ENCODE measurements around the gene CRIM1. TPM values are rescaled to one million over a fixed set of nuclear protein-coding genes. Genes with fewer than 3 reads are reported as not detected.

CRIM1 gene
- total RNA-seq, 1 donor from 2014 or later = 273 TPM

- Histone ChIP-seq H3K9me3 (no peaks in the 10 kb centered on the region), H3K27ac (peak overlapping the region in 1 of 2 donors; percentile 3), H3K4me1 (no peaks in the 10 kb centered on the region), H3K27me3 (no peaks in the 10 kb centered on the region), H3K36me3 (peaks cover 5 to 6% of the 10 kb centered on the region in 2 donors), H3K4me3 (no peak overlapping the region)
- DNase-seq (ENCODE audit: low spot score in 2 of 2) = no peak
- intact Hi-C loops (cut with DNase I) = no loop called here
- TF ChIP-seq, protein P1, sequence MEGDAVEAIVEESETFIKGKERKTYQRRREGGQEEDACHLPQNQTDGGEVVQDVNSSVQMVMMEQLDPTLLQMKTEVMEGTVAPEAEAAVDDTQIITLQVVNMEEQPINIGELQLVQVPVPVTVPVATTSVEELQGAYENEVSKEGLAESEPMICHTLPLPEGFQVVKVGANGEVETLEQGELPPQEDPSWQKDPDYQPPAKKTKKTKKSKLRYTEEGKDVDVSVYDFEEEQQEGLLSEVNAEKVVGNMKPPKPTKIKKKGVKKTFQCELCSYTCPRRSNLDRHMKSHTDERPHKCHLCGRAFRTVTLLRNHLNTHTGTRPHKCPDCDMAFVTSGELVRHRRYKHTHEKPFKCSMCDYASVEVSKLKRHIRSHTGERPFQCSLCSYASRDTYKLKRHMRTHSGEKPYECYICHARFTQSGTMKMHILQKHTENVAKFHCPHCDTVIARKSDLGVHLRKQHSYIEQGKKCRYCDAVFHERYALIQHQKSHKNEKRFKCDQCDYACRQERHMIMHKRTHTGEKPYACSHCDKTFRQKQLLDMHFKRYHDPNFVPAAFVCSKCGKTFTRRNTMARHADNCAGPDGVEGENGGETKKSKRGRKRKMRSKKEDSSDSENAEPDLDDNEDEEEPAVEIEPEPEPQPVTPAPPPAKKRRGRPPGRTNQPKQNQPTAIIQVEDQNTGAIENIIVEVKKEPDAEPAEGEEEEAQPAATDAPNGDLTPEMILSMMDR (IDR thresholded peaks at IDR 0.05) = no peak
Measured at GRCh38 chr2:36569267-36569856, 213.8 kb downstream of the CRIM1 start.

GRCh38 chr2:36570416-36570815, 214.8 kb downstream of the CRIM1 start:
- H3K36me3 ChIP-seq = peaks cover 5 to 6% of the 10 kb centered on the region in 2 donors
- no peak overlapping the region for H3K4me3 ChIP-seq
- no peaks in the 10 kb centered on the region for H3K4me1 ChIP-seq
- H3K9me3 ChIP-seq = no peaks in the 10 kb centered on the region
- TF ChIP-seq, protein P1 (IDR thresholded peaks at IDR 0.05) = no peak
- intact Hi-C loops (cut with DNase I) = no loop called here
- no peak for DNase-seq (ENCODE audit: low spot score in 2 of 2)
- H3K27ac ChIP-seq = no peak overlapping the region
- H3K27me3 ChIP-seq = no peaks in the 10 kb centered on the region

DNA sequence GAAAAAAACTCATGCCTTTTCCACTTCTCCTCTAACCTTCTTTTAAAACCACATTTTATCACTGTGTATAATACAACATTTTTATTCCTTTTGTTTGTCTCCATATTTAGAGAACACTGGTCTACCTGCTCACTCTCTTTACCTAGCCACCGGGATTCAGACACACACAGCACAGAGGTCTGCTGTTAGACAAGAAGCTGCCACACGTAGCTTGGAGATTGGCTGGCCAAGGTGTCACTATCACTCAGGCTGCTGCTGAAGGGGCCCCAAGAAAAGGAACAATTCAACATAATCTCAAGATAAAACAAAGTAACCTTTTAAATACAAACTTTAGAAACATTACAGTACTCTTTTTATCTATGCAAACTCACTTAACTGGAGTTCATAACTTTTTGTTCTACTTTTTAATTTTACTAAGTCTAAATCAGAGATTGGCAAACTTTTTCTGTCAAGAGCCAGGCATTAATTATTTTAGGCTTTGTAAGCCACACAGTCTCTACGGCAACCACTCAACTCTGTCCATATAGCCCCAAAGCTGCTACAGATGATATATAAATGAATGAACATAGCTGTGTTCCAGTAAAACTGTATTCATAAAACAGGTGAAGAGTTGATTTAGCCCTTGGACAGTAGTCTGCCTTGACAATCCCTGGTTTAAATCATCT, 216.6 kb downstream of the CRIM1 start:
- DNase-seq (ENCODE audit: low spot score in 2 of 2) = no peak
- TF ChIP-seq, protein P1 (IDR thresholded peaks at IDR 0.05) = no peak
- Histone ChIP-seq H3K36me3 (peaks cover 4 to 8% of the 10 kb centered on the region in 2 donors), H3K9me3 (no peaks in the 10 kb centered on the region), H3K4me3 (no peak overlapping the region), H3K27ac (no peak overlapping the region), H3K27me3 (no peaks in the 10 kb centered on the region), H3K4me1 (no peaks in the 10 kb centered on the region)
- intact Hi-C loops (cut with DNase I) = no loop called here

GRCh38 chr2:36572719-36573059, 217.1 kb downstream of the CRIM1 start:
- Histone ChIP-seq H3K27me3 (no peaks in the 10 kb centered on the region), H3K4me3 (no peak overlapping the region), H3K27ac (no peak overlapping the region), H3K4me1 (no peaks in the 10 kb centered on the region), H3K9me3 (no peaks in the 10 kb centered on the region), H3K36me3 (peaks cover 9 to 12% of the 10 kb centered on the region in 2 donors)
- DNase-seq (ENCODE audit: low spot score in 2 of 2) = no peak
- intact Hi-C loops (cut with DNase I) = no loop called here
- TF ChIP-seq, protein P1 (IDR thresholded peaks at IDR 0.05) = no peak

- H3K27me3 ChIP-seq = no peaks in the 10 kb centered on the region
- intact Hi-C loops (cut with DNase I) = no loop called here
- H3K4me3 ChIP-seq = no peak overlapping the region
- H3K9me3 ChIP-seq = no peaks in the 10 kb centered on the region
- H3K27ac ChIP-seq = no peak overlapping the region
- DNase-seq (ENCODE audit: low spot score in 2 of 2) = no peak
- no peaks in the 10 kb centered on the region for H3K4me1 ChIP-seq
- peaks cover 12 to 13% of the 10 kb centered on the region in 2 donors for H3K36me3 ChIP-seq
- TF ChIP-seq, protein P1 (IDR thresholded peaks at IDR 0.05) = no peak
Measured at GRCh38 chr2:36573165-36573564, 217.6 kb downstream of the CRIM1 start.

All from ascending aorta (tissue), 2 donors.